H1 (cell line): ENCODE data around the gene KIAA0040. TPM values are rescaled to one million over a fixed set of nuclear protein-coding genes. Genes with fewer than 3 reads are reported as not detected.

Experiments used
- CTCF ChIA-PET: fragments of 300-600 bp; sonication (Branson Sonifier 250); formaldehyde crosslinking; loops from one replicate; lab custom pipeline; 2021; ENCODE audit not compliant: partially characterized antibody; lab: Charles Lee
- POLR2A ChIA-PET: fragments of 300-600 bp; sonication (Branson Sonifier 250); formaldehyde crosslinking; loops from one replicate; lab custom pipeline; 2021; ENCODE audit warnings: inconsistent platforms; ENCODE audit not compliant: partially characterized antibody; lab: Charles Lee
- DNase-seq, 2 experiments: peaks; one replicate each; pipeline versions ENCODE4 v3.0.0 to v3.0.0-alpha.2; 2010 to 2022; ENCODE audit warnings: low spot score in 2 of 2, low read depth in 1 of 2, mixed read lengths in 1 of 2
- FAIRE-seq: peaks from 2 replicates; lab custom pipeline; 2011; peaks lifted over from hg19 to GRCh38; lab: Jason Lieb, UNC
- H2AFZ ChIP-seq: 2 replicates; pipeline ENCODE4 v1.8.1; 2012; ENCODE audit warnings: low read length, inconsistent platforms
- H2AK5ac ChIP-seq: 2 replicates; pipeline ENCODE4 v1.6.1; 2013; ENCODE audit warnings: low read depth, low read length
- H2BK120ac ChIP-seq: replicated peaks from 2 replicates; pipeline ENCODE3; 2013; ENCODE audit warnings: low read depth, low read length, inconsistent platforms
- H2BK12ac ChIP-seq: 2 replicates; pipeline ENCODE4 v1.6.1; 2013; ENCODE audit warnings: low read depth, low read length
- H2BK15ac ChIP-seq: 2 replicates; pipeline ENCODE4 v1.6.1; 2013; ENCODE audit warnings: low read length
- H2BK20ac ChIP-seq: 2 replicates; pipeline ENCODE4 v1.6.1; 2013; ENCODE audit warnings: low read length
- H2BK5ac ChIP-seq: 2 replicates; pipeline ENCODE4 v1.6.1; 2013; ENCODE audit warnings: low read depth, low read length
- H3K14ac ChIP-seq: 2 replicates; pipeline ENCODE4 v1.6.1; 2013; ENCODE audit warnings: inconsistent platforms; ENCODE audit not compliant: insufficient read length
- H3K18ac ChIP-seq: 2 replicates; pipeline ENCODE4 v1.6.1; 2013; ENCODE audit warnings: low read length; ENCODE audit errors: extremely low read depth
- H3K23ac ChIP-seq: 2 replicates; pipeline ENCODE4 v1.6.1; 2013; ENCODE audit warnings: inconsistent platforms; ENCODE audit not compliant: insufficient read length
- H3K23me2 ChIP-seq: 2 replicates; pipeline ENCODE4 v1.6.1; 2013; ENCODE audit warnings: low read depth, low read length
- H3K27ac ChIP-seq: 2 replicates; pipeline ENCODE4 v1.6.1; 2011; ENCODE audit warnings: low read depth, low read length, inconsistent platforms
- H3K27me3 ChIP-seq, 4 experiments: replicated peaks in 1 of 4; 1 replicate in 1 of 4; 2 replicates in 3 of 4; pipeline versions ENCODE4 v1.6.1 to v1.8.1; 2011 to 2013; ENCODE audit warnings: low read length in 3 of 4, mild to moderate bottlenecking in 3 of 4, inconsistent platforms in 2 of 4, mixed read lengths in 2 of 4, moderate library complexity in 1 of 4; ENCODE audit not compliant: control insufficient read depth in 3 of 4, insufficient read depth in 3 of 4; ENCODE audit errors: extremely low read depth in 1 of 4
- H3K36me3 ChIP-seq, 4 experiments: 2 replicates each; pipeline versions ENCODE4 v1.6.1 to v1.8.1; 2011 to 2013; ENCODE audit warnings: mild to moderate bottlenecking in 4 of 4, low read length in 3 of 4, moderate library complexity in 2 of 4, control low read depth in 1 of 4, inconsistent platforms in 1 of 4; ENCODE audit not compliant: insufficient read depth in 4 of 4, control insufficient read depth in 2 of 4
- H3K4ac ChIP-seq: replicated peaks from 2 replicates; pipeline ENCODE3; 2013; ENCODE audit warnings: low read length, low read depth, mixed read lengths, inconsistent platforms; ENCODE audit not compliant: insufficient read length
- H3K4me1 ChIP-seq, 4 experiments: replicated peaks in 1 of 4; 1 replicate in 1 of 4; 2 replicates in 3 of 4; pipeline versions ENCODE4 v1.6.1 to v1.8.1; 2011 to 2013; ENCODE audit warnings: low read length in 3 of 4, inconsistent platforms in 2 of 4, mixed read lengths in 1 of 4; ENCODE audit not compliant: insufficient read depth in 4 of 4, control insufficient read depth in 3 of 4
- H3K4me2 ChIP-seq, 2 experiments: 2 replicates each; pipeline versions ENCODE4 v1.6.1 to v1.8.1; 2011 to 2013; ENCODE audit warnings: low read depth in 2 of 2, low read length in 2 of 2, control low read depth in 1 of 2, inconsistent platforms in 1 of 2, mild to moderate bottlenecking in 1 of 2; ENCODE audit not compliant: insufficient read depth in 1 of 2
- H3K4me3 ChIP-seq, 4 experiments: fragments of 200-600, 300-600 bp in 1 of 4; sonication (generic), shearing (Covaris generic), sonication (Bioruptor Twin) in 1 of 4; 2 replicates each; pipeline versions ENCODE4 v1.5.1 to v1.8.1; 2011 to 2016; ENCODE audit warnings: low read length in 4 of 4, low read depth in 3 of 4, control low read depth in 2 of 4, inconsistent platforms in 2 of 4, mild to moderate bottlenecking in 2 of 4, mixed read lengths in 1 of 4, moderate library complexity in 1 of 4; ENCODE audit not compliant: insufficient read depth in 2 of 4; ENCODE audit errors: extremely low read depth in 1 of 4
- H3K56ac ChIP-seq: replicated peaks from 2 replicates; pipeline ENCODE3; 2013; ENCODE audit warnings: low read depth, mild to moderate bottlenecking, mixed read lengths, low read length, inconsistent platforms; ENCODE audit not compliant: insufficient read length
- H3K79me1 ChIP-seq: 2 replicates; pipeline ENCODE4 v1.6.1; 2013; ENCODE audit warnings: low read depth, low read length, control low read depth
- H3K79me2 ChIP-seq, 2 experiments: 2 replicates each; pipeline versions ENCODE4 v1.6.1 to v1.8.1; 2012 to 2013; ENCODE audit warnings: low read length in 2 of 2, mild to moderate bottlenecking in 2 of 2, inconsistent platforms in 1 of 2; ENCODE audit not compliant: insufficient read depth in 2 of 2, control insufficient read depth in 1 of 2
- H3K9ac ChIP-seq, 4 experiments: replicated peaks in 1 of 4; 1 replicate in 1 of 4; 2 replicates in 3 of 4; pipeline versions ENCODE4 v1.6.1 to v1.8.1; 2011 to 2013; ENCODE audit warnings: low read depth in 3 of 4, low read length in 3 of 4, control low read depth in 2 of 4, mild to moderate bottlenecking in 2 of 4, moderate library complexity in 2 of 4, inconsistent platforms in 1 of 4; ENCODE audit errors: extremely low read depth in 1 of 4
- H3K9me3 ChIP-seq, 2 experiments: 2 replicates each; pipeline versions ENCODE4 v1.6.1 to v1.8.1; 2012 to 2013; ENCODE audit warnings: mild to moderate bottlenecking in 2 of 2, moderate library complexity in 2 of 2, control low read depth in 1 of 2, inconsistent platforms in 1 of 2, low read depth in 1 of 2, low read length in 1 of 2, mixed read lengths in 1 of 2; ENCODE audit not compliant: insufficient read depth in 2 of 2
- H4K20me1 ChIP-seq, 2 experiments: replicated peaks in 1 of 2; 2 replicates each; pipeline versions ENCODE3 to v1.8.1; 2011 to 2013; ENCODE audit warnings: inconsistent platforms in 2 of 2, low read length in 2 of 2, mild to moderate bottlenecking in 1 of 2; ENCODE audit not compliant: insufficient read depth in 2 of 2, control insufficient read depth in 1 of 2
- H4K5ac ChIP-seq: 2 replicates; pipeline ENCODE4 v1.6.1; 2013; ENCODE audit warnings: low read length, low read depth, mixed read lengths, inconsistent platforms; ENCODE audit not compliant: insufficient read length
- H4K8ac ChIP-seq: 2 replicates; pipeline ENCODE4 v1.8.0; 2013; ENCODE audit warnings: mild to moderate bottlenecking, moderate library complexity, low read length, inconsistent platforms; ENCODE audit not compliant: insufficient read depth; ENCODE audit errors: extremely low read depth
- H4K91ac ChIP-seq: replicated peaks from 2 replicates; pipeline ENCODE3; 2013; ENCODE audit warnings: low read length, mixed read lengths, inconsistent platforms; ENCODE audit not compliant: insufficient read length
- ASH2L ChIP-seq: fragments of 200-600, 300-600 bp; sonication (generic); IDR thresholded peaks from one replicate; pipeline ENCODE4 v1.7.1; 2017; ENCODE audit warnings: low read length
- BCL11A ChIP-seq, 2 experiments: IDR thresholded peaks; one replicate each; pipeline ENCODE4 v1.6.1; 2011; ENCODE audit warnings: low read depth in 2 of 2, low read length in 2 of 2, mild to moderate bottlenecking in 2 of 2
- BRCA1 ChIP-seq: IDR thresholded peaks from 2 replicates; pipeline ENCODE4 v1.6.1; 2012; ENCODE audit warnings: low read depth, low read length, improper control_type of control experiment
- CBX8 ChIP-seq: fragments of 300-800, 300-1000 bp; sonication (generic); IDR thresholded peaks from 2 replicates; pipeline ENCODE4 v1.7.1; 2016; ENCODE audit warnings: low read depth, low read length, borderline replicate concordance
- CHD2 ChIP-seq: IDR thresholded peaks from 2 replicates; pipeline ENCODE4 v1.6.1; 2012; ENCODE audit warnings: low read length, improper control_type of control experiment
- CREB1 ChIP-seq: IDR thresholded peaks from 2 replicates; pipeline ENCODE4 v1.6.1; 2012; ENCODE audit warnings: inconsistent platforms
- NRF1 ChIP-seq: IDR thresholded peaks from 2 replicates; pipeline ENCODE4 v1.6.1; 2011; ENCODE audit warnings: mild to moderate bottlenecking, low read depth, low read length, improper control_type of control experiment
- POLR2A ChIP-seq, 2 experiments: IDR thresholded peaks; 1 replicate in 1 of 2; 2 replicates in 1 of 2; pipeline ENCODE4 v1.6.1; 2011; ENCODE audit warnings: low read depth in 2 of 2, low read length in 2 of 2, mild to moderate bottlenecking in 2 of 2; ENCODE audit errors: control extremely low read depth in 1 of 2
- RAD21 ChIP-seq, 2 experiments: IDR thresholded peaks in 1 of 2; conservative IDR thresholded peaks in 1 of 2; 2 replicates each; pipeline ENCODE4 v1.6.1; 2011; ENCODE audit warnings: low read depth in 2 of 2, low read length in 2 of 2, improper control_type of control experiment in 1 of 2, inconsistent platforms in 1 of 2, mild to moderate bottlenecking in 1 of 2, moderate library complexity in 1 of 2
- RFX5 ChIP-seq: IDR thresholded peaks from 2 replicates; pipeline ENCODE4 v1.6.1; 2011; ENCODE audit warnings: low read depth, low read length, improper control_type of control experiment, borderline replicate concordance
- SIN3A ChIP-seq, 2 experiments: IDR thresholded peaks in 1 of 2; conservative IDR thresholded peaks in 1 of 2; 2 replicates each; pipeline ENCODE4 v1.6.1; 2011 to 2012; ENCODE audit warnings: low read length in 2 of 2, improper control_type of control experiment in 1 of 2, low read depth in 1 of 2, mild to moderate bottlenecking in 1 of 2
- SIX5 ChIP-seq: IDR thresholded peaks from 2 replicates; pipeline ENCODE4 v1.6.1; 2011; ENCODE audit warnings: mild to moderate bottlenecking, low read depth, low read length
- WGBS, 2 experiments: shearing (Covaris generic) in 1 of 2; methylation state at CpG; one replicate each; pipeline versions ENCODE4 v1.1.6 to v1.1.7; 2013 to 2015; ENCODE audit warnings: low lambda C conversion rate in 2 of 2, mixed read lengths in 2 of 2, inconsistent platforms in 1 of 2, low coverage in 1 of 2, missing lambda C conversion rate in 1 of 2; ENCODE audit not compliant: insufficient replicate concordance in 2 of 2, insufficient coverage in 1 of 2, insufficient read length in 1 of 2; ENCODE audit errors: extremely low coverage in 1 of 2, missing lambda C conversion rate in 1 of 2; 5-methylcytosine and 5-hydroxymethylcytosine counted together
- polyA plus RNA-seq, 7 experiments: library from polyadenylated mRNA; depleted of rRNA in 3 of 7; stranded (reverse) in 5 of 7; unstranded in 2 of 7; fragments of >200 nt in 5 of 7; fragments of 200-250 nt in 2 of 7; gene quantifications; 1 replicate in 5 of 7; 2 replicates in 1 of 7; 4 replicates in 1 of 7; pipeline versions ENCODE4 v1.2.1 to v1.2.3, GENCODE V29; 2011 to 2013; ENCODE audit warnings: missing spikeins in 2 of 7, mixed read lengths in 2 of 7
- total RNA-seq: library from RNA; stranded (reverse); fragmentation: NEBNext Ultra II Directional; extraction: Animal tissue kit (Norgen Biotek cat#: 25700); gene quantifications from 2 replicates; pipeline ENCODE4 v1.2.1, GENCODE V29; 2021
- TF ChIP-seq, protein P1 (sequence below): IDR thresholded peaks from 2 replicates; pipeline ENCODE4 v1.6.1; 2012; ENCODE audit warnings: inconsistent platforms

The KIAA0040 gene
- total and polyA plus RNA-seq, 2 of the 8 experiments (the other 6 are each of a cell fraction or from before 2014, with no cell fraction given), result 11.0 to 14.1 TPM

DNA sequence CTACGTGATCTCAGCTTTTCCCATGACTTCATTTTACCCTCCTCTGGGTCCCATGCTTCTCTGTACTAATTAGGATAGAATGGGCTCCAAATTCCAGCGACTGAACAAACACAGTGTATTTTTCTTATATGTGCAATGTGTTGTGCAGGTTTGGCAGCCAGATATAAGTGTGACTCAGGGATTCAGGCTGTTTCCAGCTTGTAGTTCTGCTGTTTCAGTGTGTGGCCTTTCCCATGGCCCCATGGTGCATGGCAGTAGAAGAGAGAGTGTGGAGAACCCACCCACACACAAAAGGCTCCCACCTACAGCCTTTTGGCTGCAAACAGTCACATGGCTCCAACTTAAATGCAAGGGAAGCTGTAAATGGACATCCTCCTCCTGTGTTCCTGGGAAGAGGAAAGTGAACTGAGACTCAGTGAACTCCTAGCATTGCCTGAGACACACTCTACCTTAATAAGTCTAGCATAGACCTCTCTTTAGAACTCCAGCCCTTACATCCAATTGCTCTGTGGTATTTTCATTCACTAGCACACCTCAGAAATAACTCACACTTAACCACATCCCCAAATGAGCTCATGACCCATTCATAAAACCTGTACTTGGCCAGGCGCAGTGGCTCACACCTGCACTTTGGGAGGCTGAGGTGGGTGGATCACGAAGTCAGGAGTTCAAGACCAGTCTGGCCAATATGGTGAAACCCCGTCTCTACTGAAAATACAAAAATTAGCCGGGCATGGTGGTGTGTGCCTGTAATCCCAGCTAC, 58.7 kb downstream of the KIAA0040 start:
- Histone ChIP-seq H2BK12ac (no peak overlapping the region), H2BK15ac (no peak overlapping the region), H3K9me3 (no peaks in the 10 kb centered on the region), H3K79me1 (no peaks in the 10 kb centered on the region), H4K91ac (no peak overlapping the region), H2BK120ac (no peak overlapping the region), H3K79me2 (no peaks in the 10 kb centered on the region), H2BK5ac (no peak overlapping the region), H3K56ac (no peak overlapping the region), H3K23me2 (peaks cover 2% of the 10 kb centered on the region), H3K4me3 (no peak overlapping the region), H3K4me2 (no peak overlapping the region), H3K4ac (no peak overlapping the region), H2BK20ac (0 out of 2 replicates have a peak overlapping the region, but pooled peaks have one; percentile 39), H3K27ac (no peak overlapping the region), H2AFZ (no peak overlapping the region), H3K4me1 (peaks cover 0 to 26% (median 17%) of the 10 kb centered on the region in 4 experiments; a peak in 4 of 7 replicates), H4K5ac (no peak overlapping the region), H3K23ac (no peak overlapping the region), H2AK5ac (no peak overlapping the region), H3K27me3 (no peaks in the 10 kb centered on the region), H3K36me3 (no peaks in the 10 kb centered on the region; a peak in 2 of 8 replicates), H3K18ac (no peak overlapping the region), H3K9ac (no peak overlapping the region), H4K20me1 (no peaks in the 10 kb centered on the region), H4K8ac (no peak overlapping the region), H3K14ac (no peak overlapping the region)
- POLR2A ChIA-PET, result no interaction called here
- FAIRE-seq, result no peak
- WGBS, 2 experiments, result 89% methylated on average over 6 of the region's 6 CpGs; no CpG with 5 or more reads in 1 of the 2 experiments
- TF ChIP-seq, protein P1, sequence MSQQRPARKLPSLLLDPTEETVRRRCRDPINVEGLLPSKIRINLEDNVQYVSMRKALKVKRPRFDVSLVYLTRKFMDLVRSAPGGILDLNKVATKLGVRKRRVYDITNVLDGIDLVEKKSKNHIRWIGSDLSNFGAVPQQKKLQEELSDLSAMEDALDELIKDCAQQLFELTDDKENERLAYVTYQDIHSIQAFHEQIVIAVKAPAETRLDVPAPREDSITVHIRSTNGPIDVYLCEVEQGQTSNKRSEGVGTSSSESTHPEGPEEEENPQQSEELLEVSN, result no peak
- TF ChIP-seq NRF1 (no peak), RFX5 (no peak), RAD21 (IDR thresholded peaks at IDR 0.05 in 1 of 2, conservative IDR thresholded peaks at IDR 0.05 in 1 of 2; ENCODE audit: low read depth in 2 of 2, low read length in 2 of 2) (no peak), SIX5 (no peak), CHD2 (no peak), ASH2L (no peak), BRCA1 (no peak), CBX8 (no peak), BCL11A (IDR thresholded peaks at IDR 0.05; ENCODE audit: low read depth in 2 of 2, low read length in 2 of 2) (no peak), SIN3A (conservative IDR thresholded peaks at IDR 0.05 in 1 of 2, IDR thresholded peaks at IDR 0.05 in 1 of 2; ENCODE audit: low read depth in 1 of 2, low read length in 2 of 2) (no peak), CREB1 (no peak), POLR2A (IDR thresholded peaks at IDR 0.05; ENCODE audit: control extremely low read depth in 1 of 2, low read depth in 2 of 2, low read length in 2 of 2) (no peak)
- no peak for DNase-seq
- CTCF ChIA-PET, result interaction anchor here (1.0 to 8.5 kb wide), 7 partner anchors 9 to 183 kb away, joined by 3 to 55 read pairs (median 13); no protein-coding TSS in a partner anchor
